GM21529 (cell line): ENCODE measurements around the gene OMG.
"Not testable (repeated sequence)": the region's sequence is repeated elsewhere in the genome, so short reads cannot be mapped to it uniquely, and the experiment has no call there.

Experiments
- ATAC-seq: cut with Tn5 transposase; IDR thresholded peaks from one replicate; pipeline ENCODE4 v1.9.1; 2021; ENCODE audit not compliant: unreplicated experiment

The OMG gene

DNA sequence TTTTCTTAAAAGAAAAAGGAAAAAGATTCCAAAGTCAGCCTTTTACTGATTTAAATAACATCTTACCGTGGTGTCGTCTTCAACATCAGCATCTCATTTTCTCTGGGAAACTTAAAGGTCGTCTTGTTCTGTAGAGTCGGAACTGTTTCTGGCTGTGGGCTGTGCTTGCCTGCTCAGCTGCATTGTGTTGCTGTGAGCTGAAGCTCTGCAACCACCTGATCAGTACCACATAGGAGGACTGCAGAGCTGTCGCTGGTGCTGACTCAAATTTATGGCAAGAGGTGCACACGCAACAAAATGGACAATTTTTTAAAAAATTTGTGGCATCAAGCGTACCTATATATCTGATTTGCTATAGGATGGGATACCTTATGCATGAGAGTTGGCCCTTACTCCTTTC is at the start of gene OMG:
TSS of gene OMG (minus strand) at position 150 of the 400 bp plus-strand sequence. CDS start 908 bp downstream, outside the sequence.
- no peak for ATAC-seq

DNA sequence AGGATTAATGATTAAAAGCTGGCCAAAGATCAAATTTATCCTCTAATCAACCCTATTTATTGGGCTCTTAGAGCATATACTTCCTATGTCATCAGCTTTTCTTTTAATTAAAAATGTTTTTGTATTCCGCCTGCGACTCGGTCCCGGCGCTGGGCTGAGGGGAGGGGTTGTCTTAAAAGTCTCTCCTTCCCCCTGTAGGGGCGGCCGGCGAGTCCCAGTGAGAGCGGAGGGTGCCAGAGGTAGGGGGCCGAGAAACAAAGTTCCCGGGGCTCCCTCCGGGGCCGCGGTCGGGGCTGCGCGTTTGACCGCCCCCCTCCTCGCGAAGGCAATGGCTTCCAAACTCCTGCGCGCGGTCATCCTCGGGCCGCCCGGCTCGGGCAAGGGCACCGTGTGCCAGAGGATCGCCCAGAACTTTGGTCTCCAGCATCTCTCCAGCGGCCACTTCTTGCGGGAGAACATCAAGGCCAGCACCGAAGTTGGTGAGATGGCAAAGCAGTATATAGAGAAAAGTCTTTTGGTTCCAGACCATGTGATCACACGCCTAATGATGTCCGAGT is 48.2 kb upstream of the OMG start:
- ATAC-seq, result not testable (repeated sequence)

- ATAC-seq, result no peak
These were observed 43.0 kb upstream of the OMG start for GRCh38 chr17:31339906-31340661.

- no peak for ATAC-seq
These were observed 32.2 kb upstream of the OMG start for GRCh38 chr17:31329221-31329620.

DNA sequence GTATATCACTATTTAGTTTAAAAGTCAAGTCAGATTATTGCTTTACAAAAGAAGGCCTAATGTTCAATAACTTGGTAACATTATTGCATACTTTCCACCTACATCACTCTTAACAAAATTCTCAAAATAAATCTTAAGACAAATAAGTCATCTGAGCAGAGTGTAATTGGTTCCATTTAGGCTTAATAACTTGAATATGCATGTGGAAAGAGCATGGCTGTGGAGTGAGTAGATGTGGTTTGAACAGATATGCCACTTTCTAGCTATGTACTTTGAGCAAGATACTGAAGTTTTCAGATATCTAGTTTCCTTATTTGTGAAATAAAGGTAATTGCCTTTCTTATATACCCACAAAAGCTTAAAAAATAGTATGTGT is 31.1 kb upstream of the OMG start:
- no peak for ATAC-seq

DNA sequence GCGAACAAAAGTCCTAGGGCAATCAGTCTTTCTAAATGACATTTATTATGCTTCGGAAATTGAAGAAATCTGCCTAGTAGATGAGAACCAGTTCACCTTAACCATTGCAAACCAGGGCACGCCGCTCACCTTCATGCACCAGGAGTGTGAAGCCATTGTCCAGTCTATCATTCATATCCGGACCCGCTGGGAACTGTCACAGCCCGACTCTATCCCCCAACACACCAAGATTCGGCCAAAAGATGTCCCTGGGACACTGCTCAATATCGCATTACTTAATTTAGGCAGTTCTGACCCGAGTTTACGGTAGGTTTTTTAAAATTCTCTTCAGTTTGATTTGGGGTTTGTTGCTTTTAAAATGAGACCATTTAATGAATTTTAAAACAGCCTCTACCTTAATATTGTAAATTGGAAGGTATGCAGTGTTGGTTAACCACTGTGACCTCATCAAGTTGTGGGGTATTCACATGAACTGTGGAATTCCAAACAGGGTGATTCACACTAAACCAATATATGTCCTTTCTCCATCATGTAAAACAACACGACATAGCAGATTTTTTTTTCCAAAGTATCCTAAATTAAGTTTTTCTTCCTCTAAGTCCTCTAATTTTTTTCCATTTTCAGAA is 30.6 kb upstream of the OMG start:
- ATAC-seq, result no peak

DNA sequence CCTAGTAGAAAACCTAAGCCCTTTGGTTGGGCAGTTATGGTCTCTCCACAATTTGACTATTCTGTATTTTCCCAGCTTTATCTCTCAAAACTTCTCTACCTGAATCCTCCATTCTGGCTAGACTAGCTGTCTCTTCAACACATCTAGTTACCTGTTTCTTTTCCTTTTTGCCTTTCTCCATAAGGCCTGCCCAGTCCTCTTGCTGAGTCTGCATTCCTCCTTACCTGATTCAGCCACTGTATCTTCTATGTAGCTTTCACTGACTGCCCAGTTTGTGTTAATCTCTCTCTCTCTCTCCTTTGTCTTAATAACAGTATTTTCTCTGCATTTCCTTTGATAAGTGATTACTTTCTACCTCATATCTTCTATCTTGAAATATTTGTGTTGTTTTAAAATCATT is 26.5 kb upstream of the OMG start:
- no peak for ATAC-seq

GRCh38 chr17:31321966-31322365 is 24.9 kb upstream of the OMG start:
- ATAC-seq, result no peak

GRCh38 chr17:31321481-31321880 is 24.4 kb upstream of the OMG start, which contains the start of gene EVI2A:
EVI2A (minus strand) TSS chr17:31321622; CDS start chr17:31319013, 2,609 bp downstream.
- ATAC-seq, result peak; percentile 45

DNA sequence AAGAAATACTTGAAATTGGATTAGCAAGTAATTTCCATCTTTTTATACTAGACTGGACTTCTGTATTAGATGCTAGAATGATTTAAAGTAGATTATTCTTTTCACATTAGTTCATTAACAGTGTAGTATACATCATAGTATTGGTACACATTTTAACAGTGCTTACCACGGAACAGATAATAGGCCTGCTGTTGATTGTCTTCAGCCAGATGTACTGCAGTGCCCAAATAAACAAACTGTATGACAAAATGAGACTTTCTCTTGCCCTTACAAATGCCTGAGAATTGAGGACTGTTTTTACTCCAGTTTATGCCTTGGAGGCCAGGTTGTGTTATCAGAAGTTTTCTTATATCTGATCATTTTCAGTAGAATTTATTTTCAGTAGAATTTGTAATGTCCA is 23.8 kb upstream of the OMG start:
- ATAC-seq, result no peak

- ATAC-seq, result no peak
These were observed 23.2 kb upstream of the OMG start for GRCh38 chr17:31320241-31320640.

DNA sequence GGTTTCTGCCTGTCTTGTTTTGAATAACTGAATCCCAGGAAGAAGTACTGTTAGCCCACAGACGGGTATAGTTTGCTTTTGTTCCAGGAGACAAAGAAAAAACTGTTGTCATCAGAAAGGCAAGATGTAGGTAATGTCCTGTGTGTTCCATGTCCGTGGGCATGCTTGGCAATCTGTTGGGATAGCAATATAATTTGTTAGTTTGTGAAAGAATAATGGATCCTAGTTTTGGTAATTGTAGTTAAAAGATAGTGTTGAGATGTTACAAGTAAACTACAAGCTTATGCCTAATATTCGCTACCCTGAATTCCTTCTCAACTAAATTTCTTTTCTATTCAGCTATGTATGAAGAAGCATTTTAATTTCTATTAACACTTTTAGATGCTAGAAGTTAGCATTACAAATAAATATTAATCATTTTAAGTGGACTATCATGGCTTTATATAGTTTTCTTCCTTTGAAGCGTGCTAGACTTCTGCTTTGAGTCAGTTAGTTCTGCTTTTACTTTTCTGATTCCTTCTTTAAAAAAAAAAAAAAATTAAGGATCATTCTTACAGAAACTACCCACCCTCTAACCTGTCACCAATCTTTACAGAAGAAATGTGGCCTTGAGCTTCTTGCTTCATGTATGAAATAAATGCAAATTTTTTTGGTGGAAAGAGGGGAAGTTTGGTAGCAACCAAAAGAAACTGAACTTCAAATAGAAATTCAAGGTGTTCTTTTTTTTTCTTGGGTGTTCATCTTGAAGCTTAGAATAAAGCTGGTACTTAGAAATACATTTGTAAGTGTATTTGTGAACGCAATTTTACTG is 22.0 kb upstream of the OMG start:
- peak; percentile 28 for ATAC-seq

DNA sequence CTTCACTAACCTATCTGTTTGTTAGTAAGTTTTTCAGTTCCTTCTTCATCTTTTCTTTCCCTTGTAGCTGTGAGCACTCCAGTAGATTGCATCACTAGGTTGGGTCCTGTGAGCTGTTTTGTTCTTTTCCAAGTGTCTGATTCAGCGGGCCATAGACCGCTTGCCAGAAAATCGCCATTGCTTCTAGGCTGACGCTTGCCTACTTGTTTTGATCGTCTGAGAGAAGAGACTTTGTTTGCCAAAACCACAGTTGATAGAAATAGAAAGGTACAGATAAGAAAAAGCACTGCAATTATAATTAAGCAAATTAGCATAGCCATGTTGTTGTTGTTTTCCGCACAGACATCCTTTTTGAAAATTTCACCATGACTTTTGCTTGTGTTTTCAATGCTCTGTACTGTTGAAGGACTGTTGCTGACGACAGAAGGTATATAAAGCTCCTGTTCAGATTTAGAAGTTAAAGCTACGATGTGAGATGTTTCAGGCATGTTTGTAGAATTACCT is 21.3 kb upstream of the OMG start:
- ATAC-seq, result peak; percentile 42

GRCh38 chr17:31314782-31315100 is 17.7 kb upstream of the OMG start:
- no peak for ATAC-seq

DNA sequence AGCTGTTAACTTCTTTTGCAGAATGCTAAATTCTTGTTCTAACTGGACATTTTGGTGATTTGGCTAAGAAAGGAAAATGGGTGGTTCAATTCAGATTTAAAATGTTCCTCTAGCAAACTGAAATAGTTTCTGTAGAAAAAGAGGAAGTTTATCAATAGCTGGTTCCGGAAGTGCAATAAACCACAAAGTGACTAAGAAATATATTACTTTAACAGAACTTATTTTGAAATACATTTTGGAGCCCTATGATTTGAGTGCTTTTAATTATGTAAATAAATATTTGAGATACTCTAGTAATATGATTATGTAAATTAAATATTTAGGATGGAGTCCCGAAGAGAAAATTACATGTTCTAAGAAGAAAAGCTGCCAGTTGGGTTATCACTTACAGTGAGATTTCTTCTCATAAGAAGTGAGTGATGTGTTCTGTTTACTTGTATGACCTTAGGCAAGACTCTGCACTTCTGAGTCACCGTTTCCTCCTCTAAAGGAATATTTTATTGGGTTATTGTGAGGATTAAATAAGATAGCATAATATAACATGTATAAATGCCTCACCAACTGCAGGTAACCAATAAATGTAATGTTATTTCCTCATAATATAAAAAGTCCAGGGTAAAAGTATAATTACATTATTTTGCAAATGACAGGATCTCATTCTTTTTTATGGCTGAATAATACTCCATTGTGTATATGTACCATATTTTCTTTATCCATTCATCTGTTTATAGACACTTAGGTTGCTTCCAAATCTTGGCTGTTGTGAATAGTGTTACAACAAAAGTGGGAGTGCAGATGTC is 17.1 kb upstream of the OMG start, which contains the start of gene EVI2B:
TSS of gene EVI2B (minus strand) at position 73 of the 800 bp plus-strand sequence. CDS start 8,445 bp downstream, outside the sequence.
- no peak for ATAC-seq

GRCh38 chr17:31312223-31312622 is 15.2 kb upstream of the OMG start:
- not testable (repeated sequence) for ATAC-seq

GRCh38 chr17:31311526-31311925 is 14.5 kb upstream of the OMG start:
- no peak for ATAC-seq

- ATAC-seq, result no peak
These were observed 13.8 kb upstream of the OMG start for GRCh38 chr17:31310886-31311285.

- ATAC-seq, result no peak
These were observed 13.2 kb upstream of the OMG start for GRCh38 chr17:31310260-31310659.

DNA sequence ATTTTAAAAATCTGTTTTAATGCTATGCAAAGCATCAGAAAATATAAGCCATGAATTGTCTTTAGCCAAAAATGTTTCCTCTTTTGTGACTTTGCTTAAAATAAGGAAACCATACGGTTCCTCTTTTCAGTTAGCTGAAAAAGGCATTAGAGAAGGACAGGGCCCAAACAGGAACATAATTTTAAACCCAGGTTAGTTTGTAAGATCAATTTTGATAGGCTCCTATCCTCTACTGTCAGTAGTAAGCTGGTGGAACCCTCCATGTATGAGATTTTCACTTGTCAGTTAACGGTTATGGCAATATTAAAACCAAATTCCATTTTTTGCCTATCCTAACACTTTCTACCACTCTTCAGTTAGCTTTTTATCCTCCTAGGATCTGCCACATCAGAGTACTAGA is 12.5 kb upstream of the OMG start:
- peak; percentile 35 for ATAC-seq
